HG03439 (cell line): Measurements from ENCODE around the gene ZNRD2.
A peak's percentile ranks its signal among the peaks of the same experiment; 100 is the strongest.

ENCODE experiments used
- ATAC-seq: cut with Tn5 transposase; IDR thresholded peaks from one replicate; pipeline ENCODE4 v1.9.1; 2021; ENCODE audit warnings: mild to moderate bottlenecking, moderate library complexity; ENCODE audit not compliant: unreplicated experiment

The ZNRD2 gene

DNA sequence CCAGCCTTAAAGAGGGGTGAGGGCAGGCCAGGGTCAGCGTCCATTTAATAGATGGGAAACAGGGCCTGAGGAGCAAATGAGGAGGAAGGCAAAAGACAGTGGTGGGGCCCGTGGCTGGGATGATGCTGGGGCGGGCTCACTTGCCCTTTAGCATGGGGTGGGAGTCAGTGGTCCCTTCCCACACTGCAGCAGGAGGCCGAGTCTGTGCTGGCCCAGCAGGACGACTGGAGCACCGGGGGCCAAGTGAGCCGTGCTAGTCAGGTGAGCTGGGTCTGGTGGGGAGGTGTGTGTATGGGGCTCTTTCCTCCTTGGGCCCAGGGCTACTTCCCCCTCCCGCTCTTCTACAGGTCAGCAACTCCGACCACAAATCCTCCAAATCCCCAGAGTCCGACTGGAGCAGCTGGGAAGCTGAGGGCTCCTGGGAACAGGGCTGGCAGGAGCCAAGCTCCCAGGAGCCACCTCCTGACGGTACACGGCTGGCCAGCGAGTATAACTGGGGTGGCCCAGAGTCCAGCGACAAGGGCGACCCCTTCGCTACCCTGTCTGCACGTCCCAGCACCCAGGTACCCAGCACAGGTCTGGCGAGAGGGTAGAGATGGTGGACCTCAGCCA lies 32.6 kb upstream of the ZNRD2 start:
- ATAC-seq = no peak

DNA sequence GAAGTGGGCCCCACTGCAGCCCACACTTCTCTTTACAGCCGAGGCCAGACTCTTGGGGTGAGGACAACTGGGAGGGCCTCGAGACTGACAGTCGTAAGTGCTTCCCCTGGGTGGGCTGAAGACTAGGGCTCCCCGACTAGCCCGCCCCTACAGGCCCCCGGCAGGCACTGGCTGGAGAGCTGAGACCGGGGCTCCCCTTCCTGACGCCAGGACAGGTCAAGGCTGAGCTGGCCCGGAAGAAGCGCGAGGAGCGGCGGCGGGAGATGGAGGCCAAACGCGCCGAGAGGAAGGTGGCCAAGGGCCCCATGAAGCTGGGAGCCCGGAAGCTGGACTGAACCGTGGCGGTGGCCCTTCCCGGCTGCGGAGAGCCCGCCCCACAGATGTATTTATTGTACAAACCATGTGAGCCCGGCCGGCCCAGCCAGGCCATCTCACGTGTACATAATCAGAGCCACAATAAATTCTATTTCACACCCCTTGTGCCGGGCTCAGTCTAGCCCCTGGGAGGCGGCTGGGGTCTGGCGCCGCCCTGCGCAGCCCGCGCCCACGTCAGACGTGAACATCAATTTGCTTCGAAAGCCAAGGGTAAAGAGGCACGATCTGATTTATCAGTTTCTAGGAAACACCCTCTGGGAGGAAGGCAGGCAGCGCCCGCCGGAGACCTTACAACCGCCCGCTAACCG lies 31.9 kb upstream of the ZNRD2 start:
- no peak for ATAC-seq

DNA sequence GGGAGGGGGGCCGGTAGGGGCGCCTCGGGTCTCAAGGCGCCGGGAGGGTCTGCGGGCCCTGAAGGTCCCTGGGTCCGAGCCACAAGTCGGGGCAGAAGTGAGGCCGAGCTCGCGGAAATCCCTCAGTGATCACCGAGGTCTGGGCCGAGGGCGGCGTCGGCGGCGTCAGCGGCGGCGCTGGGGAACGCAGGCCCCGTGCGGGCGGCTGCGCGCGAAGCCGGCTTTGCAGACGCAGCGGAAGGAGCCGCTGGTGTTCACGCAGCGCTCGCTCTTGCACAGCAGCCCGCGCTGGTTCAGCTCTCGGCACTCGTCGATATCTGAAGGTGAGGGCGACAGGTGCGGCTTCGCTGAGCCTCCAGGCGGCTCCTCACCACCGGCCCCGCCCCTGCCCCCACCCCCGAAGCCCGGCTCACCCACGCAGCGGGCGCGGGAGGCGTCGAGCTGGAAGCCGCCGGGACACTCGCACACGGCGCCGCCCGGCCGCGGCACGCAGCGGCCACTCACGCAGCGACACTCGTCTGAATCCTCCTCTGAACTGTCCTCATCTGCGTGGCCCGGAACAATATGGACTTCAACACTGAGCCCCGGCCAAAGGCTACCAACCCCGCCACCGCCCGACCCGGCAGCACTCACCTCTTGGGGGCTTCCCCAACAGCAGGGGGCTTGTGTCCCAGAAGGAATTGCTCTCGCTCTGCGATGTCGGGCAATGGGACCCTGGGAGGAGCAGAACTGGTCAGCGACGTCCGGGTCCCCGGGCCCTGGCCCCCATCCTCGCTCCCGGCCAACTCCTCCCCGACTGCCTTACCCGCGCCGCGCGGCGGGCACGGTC lies 31.1 kb upstream of the ZNRD2 start:
- ATAC-seq = no peak

DNA sequence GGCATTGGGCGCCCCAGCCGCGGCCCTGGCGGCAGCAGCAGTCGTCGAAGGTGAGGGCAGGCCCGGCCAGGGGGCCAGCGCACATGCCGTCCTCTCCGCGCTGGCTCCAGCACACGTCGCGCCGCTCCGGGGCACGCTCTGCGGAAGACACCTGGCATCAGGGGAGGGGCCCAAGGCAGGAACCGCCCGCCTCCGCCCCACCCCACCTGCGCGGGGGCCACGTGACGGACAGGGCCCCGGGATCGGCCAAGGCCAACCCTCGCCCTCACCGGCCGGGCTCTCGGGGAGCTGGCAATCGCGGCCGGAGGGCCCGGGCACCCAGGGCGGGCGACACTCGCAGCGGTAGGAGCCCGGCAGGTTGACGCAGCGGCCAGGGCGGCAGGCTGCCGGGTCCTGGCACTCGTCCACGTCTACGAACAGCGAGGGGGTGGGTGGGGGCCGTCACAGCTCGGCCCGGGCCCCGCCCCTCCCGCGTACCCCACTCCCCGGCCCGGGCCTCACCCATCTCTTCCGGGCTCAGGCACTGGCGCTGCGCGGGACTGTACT lies 30.5 kb upstream of the ZNRD2 start:
- peak; percentile 53 for ATAC-seq

DNA sequence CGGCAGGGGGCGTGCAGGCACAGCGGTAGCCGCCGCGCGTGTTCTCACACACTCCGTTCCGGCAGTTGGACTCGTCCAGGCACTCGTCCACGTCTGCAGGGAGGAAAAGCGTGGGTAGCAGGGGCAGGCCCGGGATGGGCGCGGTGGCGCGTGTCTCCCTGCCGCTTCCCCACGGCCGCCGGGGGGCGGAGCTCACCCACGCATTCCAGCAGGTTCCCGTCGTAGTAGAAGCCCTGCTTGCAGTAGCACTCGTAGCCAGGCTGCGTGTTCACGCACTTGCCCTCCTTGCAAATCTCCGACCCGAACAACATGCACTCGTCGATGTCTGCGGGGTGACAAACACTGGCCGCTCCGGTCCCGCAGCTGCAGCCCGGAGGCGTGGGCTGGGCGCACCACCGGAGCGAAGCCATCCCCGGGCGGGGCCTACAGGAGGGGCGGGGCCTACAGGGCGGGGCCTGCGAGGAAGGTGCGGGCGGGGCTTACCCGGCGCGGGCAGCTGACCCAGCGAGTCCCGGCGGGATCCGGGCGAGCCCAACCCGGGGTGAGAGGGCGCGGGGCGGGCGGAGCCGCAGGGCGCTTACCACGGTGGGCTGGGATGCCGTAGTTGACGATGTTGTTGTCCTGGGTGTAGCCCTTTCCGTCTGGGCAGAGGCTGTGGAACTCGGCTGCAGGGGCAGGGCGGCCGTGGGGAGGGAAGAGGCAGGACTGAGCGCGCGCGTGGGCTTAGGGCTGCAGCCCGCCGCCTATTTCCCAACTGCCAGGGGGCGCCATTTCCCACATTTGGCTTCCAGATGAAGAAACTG lies 29.8 kb upstream of the ZNRD2 start:
- peak; percentile 63 for ATAC-seq

DNA sequence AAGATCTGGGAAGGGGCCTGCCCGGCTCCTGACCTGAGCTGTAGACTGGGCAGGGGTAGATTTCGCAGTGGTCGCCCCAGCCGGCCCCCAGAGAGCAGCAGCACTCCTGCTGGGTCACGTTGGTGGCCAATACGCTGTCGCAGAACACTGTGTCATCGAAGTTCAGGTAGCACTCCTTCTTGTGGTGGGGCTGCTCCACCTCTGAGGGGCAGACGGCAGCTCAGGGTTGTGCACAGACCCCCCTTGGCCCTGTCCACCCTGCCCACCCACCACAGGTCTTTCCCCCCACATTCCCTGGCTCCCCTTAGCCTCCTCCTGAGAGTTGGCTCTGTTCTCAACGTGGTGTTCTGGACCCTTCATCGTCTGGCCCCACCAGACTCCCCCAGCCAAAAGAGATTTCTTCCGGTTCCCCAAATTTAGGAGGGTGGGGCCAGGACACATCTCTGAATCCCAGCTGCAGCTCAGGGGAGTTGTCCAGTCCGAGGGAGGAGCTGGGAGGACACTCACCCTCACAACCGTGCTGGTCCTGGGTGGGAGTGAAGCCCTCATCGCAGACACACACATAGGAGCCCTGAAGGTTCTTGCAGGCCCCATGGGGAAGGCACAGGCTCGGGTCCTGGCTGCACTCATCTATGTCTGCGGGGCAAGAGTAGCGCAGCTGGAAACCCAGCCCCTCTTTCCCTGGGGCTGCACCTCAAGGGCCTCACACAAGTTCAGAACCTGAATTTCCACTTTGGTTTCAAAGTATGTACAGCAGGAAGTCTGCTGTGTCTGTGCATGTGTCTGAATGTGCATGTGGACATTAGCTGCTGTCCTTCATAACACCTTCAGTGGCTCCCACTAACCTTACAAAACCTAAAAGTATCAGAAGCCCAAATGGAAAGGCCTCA lies 28.9 kb upstream of the ZNRD2 start:
- no peak for ATAC-seq

DNA sequence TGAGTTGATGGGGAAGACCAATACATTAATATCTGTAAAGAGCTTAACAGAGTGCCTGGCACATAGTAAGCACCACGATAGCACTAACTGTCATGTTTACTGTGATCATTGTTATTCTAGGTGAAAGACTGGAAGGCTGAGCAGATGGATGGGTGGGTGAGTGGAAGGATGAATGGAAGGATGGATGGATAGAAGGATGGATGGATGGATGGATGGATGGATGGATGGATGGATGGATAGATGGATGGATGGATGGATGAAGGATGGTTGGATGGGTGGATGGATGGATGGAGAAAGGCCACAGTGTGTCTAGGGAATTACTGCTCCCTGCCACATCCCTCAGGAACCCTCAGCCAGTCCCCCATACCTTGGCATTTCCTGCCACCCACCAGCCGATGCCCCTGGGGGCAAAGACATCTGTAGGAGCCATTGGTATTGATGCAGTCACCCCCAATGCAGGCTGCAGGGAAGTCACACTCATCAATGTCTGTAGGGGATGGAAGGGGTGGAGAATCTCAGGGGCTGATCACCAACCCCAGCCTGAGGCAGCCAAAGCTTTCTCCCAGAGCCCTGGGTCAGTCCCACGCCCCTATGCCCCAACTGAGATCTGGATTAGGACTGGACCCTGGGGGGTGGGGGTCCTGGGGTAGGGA lies 27.4 kb upstream of the ZNRD2 start:
- ATAC-seq = no peak

DNA sequence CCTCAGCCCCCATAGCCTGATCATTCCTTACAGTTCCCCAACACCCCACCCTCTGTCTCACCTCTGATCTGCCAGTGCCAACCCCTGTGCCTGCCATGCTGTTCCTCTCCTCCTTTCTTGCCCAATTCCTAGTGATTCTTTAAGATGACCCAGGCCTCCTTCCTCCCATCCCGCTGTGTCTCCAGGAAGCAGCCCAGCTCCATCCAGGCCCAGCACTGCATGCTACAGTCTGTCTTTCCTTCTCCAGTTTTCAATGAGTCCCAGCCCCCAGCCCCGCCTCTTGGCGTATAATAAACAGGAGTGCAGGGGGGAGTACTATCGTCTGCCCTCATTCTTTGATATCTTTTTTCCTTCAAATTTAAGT lies 24.4 kb upstream of the ZNRD2 start:
- no peak for ATAC-seq

DNA sequence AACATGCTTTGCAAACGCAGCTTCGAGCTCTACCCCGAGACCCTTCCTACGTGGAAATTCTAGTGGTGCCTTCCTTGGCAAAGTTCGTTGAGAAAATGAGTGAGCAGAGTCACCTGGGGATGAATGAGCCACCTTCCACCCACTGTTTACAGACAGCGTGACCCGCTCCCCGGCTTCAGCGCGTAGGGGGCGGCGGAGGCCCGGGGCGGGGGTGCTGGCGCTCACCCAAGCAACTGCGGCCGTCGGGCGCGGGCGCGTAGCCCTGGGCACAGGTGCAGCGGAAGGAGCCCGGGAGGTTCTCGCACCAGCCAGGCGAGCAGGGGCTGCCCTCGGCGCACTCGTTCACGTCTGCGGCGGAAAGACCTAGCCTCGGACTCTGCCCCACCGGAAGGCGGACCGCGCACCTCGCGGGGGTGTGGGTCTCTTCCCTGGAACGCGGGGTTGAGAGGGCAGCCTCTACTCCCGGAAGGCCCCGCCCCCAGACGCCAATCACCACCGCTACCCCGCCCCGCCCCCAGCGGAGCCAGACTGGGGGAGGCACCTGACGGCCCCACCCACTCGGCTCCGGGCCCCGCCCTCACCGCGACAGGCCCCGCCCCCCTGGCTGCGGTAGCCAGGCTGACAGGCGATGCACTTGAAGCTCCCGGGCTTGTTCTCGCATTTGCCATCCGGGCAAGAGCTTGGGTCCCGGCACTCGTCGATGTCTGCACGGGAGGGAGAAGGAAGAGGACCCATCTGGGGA lies 23.9 kb upstream of the ZNRD2 start:
- ATAC-seq = peak; percentile 72

DNA sequence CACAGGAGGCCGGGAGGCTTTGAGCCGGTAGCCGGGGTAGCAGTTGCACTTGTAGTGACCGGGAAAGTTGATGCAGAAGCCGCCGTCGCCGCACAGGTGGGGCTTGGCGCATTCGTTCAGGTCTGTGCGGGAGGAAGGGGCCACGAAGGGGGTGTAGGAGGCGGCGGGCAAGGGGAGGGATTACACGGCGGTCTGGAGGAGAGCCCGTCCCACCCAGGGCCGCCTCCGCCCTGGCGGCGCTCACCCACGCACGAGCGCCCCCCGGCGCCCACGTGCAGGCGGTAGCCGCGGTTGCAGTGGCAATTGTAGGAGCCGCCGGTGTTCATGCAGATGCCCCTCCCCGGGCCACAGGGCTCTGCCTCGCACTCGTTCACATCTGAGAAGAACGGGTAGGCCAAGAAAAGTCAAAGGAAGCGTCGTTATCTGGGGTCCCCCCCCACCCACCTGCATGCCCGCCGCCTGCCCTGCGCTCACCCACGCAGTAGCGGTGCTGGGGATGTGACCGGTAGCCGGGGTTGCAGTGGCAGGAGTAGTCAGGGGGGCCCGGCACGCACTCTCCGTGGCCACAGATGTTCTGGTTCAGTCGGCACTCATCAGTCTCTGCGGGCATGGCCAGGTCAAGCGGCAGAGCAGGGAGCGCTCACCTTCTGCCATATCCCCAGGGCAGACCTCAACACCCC lies 22.7 kb upstream of the ZNRD2 start:
- ATAC-seq = no peak

DNA sequence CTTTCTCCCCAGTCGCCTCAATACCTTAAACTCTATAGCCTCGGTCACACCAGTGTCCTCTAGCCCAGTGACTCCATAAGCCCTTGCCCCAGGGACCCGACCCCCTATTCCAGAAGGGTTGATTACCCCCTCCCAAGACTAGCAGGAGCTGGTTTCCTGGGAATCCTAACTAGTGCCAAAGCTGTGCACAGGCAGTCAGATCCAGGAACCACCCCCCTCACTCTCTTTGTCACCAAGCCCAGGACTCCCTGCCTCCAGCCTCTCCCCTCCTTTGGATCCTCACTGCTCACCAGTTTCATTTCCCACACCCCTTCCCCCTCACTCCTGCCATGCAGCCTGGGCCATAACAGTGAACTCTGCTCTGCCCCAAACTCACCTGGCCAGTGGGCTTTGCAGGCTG lies 21.9 kb upstream of the ZNRD2 start:
- no peak for ATAC-seq

DNA sequence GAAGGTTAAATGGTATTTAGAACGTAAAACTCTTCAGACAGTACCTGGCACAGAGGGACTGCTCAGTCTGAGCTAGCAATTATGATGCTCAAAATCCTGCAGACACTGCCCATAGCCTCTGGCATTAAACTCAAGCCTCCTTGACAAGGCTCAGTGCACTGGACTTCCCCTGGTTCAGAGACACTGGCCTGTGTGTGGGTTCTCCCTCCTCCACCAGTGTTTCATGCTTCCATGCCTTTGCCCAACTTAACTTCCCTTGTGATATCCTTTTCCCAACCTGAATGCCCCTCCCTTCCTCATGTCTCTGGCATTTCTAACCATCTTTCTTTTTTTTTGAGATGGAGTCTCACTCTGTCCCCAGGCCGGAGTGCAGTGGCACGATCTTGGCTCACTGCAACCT lies 21.2 kb upstream of the ZNRD2 start:
- ATAC-seq = no peak

DNA sequence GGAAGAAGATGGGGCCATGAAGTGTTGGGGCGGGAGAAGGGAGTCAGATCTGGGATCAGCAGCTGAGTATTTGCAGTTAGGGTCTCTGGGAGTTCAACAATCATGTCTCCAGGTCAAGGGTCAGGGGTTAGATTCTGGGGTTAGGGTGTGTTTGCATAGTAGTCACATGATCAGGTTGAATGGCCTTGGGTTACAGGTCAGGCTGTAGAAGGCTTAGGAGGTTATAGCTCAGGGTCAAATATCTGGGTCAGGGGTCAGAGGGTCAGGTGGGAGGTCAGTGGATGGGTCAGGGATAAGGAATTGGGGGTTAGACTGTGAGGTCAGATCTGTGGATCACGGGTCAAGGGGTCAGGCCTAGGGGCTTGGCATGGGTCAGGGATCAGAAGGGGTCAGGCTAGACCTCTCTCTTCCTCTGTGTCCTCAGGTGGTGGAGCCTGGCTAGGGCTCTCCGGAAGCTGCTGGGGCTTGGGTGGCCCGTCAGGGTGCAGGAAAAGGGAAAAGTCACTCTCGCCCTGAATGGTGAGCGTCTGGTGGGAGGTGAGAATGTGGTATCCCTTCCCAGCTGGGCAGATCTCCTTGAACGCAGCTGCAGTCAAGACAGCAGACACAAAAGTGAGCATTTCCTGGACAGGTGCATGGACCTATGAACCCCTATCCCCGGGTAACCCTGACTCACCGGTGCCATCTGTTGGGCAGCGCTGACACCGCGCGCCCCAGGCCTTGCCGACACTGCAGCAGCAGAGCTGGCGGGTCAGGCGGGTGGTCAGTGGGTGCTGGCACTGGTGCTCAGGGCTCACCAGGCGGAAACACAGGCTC lies 18.5 kb upstream of the ZNRD2 start:
- no peak for ATAC-seq

DNA sequence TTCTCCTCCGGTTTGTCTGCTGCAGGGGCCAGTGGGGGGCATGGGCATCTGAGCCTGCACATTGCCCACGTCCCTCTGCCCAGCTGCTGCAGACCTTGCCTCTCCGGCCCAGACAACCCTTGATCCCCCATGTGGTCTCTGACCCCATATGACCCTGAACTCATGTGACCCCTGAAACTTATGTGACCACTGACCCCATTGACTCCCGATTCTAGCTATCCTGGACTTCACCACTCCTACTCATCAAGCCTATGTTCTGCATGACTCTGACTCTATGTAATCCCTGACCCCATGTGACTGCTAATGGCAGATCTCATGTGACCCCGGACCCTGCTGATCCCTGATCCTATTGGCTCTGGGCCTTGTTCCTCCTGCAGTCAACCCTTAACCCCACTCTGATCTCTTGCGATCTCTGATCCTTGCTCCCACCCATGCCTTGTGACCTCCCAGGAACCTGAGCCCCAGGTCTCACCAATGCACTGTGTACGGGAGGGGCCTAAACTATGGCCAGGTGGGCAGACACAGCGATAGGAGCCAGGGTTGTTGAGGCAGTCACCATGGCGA lies 17.8 kb upstream of the ZNRD2 start:
- ATAC-seq = no peak

DNA sequence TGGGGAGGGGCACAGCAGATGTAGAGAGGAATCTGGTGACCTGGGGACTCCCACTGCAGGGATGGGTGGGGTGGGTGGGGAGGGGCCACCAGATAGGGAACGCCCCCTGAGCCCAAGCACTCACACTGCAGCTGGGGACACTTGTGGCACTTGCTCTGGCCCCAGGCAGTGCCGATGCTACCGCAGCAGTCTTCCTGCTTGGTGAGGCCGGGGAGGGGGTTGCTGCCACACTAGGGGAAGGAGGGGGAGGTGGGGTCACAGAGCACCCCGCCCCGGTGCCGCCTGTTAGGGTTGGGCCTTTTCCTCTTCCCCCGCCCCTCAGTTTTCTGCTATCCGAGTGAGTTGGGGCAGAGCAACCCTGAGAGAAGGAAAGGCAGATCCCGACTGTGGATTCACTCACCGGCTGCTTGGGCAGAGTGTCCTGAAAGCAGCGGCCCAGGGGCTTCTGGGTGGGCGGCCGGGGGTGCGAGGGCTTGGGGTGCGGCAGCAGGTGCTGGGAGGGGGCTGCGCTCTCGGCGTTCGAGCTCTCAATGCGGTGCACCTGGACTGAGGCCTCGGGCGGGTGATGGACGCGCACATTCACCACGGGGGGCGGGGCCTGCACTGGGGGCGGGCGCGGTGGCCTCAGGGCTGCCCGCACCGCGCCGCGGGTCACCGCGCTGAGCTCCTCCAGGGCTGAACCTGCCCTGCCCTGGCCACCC lies 16.8 kb upstream of the ZNRD2 start:
- ATAC-seq = no peak

DNA sequence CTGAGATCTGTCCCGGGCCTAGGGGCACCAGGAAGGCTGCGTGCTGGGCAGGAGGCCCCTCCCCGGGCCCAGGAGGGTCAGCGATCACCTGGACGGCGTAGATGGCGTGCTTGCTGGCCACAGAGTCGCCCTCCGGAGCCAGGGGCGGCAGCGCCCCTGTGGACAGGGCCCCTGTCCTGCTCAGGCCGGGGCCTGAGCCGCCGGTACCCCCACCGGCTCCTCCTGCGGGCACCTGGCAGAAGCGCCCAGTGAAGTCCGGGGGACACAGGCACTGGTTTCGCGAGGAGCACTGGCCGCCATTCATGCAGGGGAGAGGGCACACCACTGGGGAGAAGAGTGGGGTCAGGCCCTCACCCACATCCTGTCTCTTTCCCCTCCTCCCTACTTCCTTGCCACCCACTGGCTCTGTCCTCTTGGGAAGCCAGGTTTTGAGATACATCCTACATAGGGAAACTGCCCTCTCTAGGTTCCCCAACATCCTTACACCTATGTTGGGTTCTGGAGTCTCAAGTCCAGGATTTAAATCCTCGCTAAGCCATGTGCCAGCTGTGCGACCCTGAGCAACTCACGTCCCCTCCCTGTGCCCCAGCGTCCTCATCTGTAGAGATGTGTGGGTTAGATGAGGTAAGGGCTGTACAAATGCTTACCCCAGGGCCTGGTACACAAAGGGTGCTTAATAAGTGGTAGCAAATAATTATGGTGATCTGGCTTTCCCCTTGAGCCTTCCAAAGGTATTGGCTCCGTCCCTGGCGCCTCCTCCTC lies 16.0 kb upstream of the ZNRD2 start:
- no peak for ATAC-seq
